SK-N-SH treated with all-trans-retinoic acid at 6 μM for 48 hours (cell line): Measurements from ENCODE around the gene IKZF5.

Source experiments
- ATAC-seq: fragments of 200-7000 bp; cut with Tn5 transposase; 3 replicates; pipeline ENCODE4 v1.9.1; 2020; ENCODE audit warnings: mild to moderate bottlenecking, moderate library complexity
- ARNTL ChIP-seq: fragments of 450-650 bp; formaldehyde crosslinking; IDR thresholded peaks from 2 replicates; pipeline ENCODE4 v1.5.0; 2020; ENCODE audit warnings: low read depth, mild to moderate bottlenecking, moderate library complexity, borderline replicate concordance
- BACH2 ChIP-seq: fragments of 250-450 bp; sonication (Bioruptor Pico); IDR thresholded peaks from 2 replicates; pipeline ENCODE4 v1.9.0; 2021; ENCODE audit warnings: mild to moderate bottlenecking, borderline replicate concordance
- CREB5 ChIP-seq: fragments of 250-450 bp; sonication (Bioruptor Pico); IDR thresholded peaks from 2 replicates; pipeline ENCODE4 v1.5.1; 2020; ENCODE audit warnings: low read depth, mild to moderate bottlenecking, moderate library complexity
- CSRNP3 ChIP-seq: fragments of 250-450 bp; sonication (Bioruptor Pico); IDR thresholded peaks from 2 replicates; pipeline ENCODE4 v1.5.1; 2021; ENCODE audit warnings: mild to moderate bottlenecking, moderate library complexity
- ESRRG ChIP-seq: fragments of 250-450 bp; sonication (Bioruptor Pico); IDR thresholded peaks from 2 replicates; pipeline ENCODE4 v1.6.1; 2021; ENCODE audit warnings: mild to moderate bottlenecking
- GLIS3 ChIP-seq: fragments of 250-450 bp; sonication (Bioruptor Pico); IDR thresholded peaks from 2 replicates; pipeline ENCODE4 v1.5.0; 2020; ENCODE audit warnings: mild to moderate bottlenecking, moderate library complexity
- ISL1 ChIP-seq: fragments of 250-450 bp; sonication (Bioruptor Pico); IDR thresholded peaks from 2 replicates; pipeline ENCODE4 v2.1.2; 2022; ENCODE audit warnings: mild to moderate bottlenecking, moderate library complexity
- OSR1 ChIP-seq: fragments of 250-450 bp; sonication (Bioruptor Pico); IDR thresholded peaks from 2 replicates; pipeline ENCODE4 v1.8.0; 2022; ENCODE audit warnings: moderate library complexity, mild to moderate bottlenecking, inconsistent platforms
- PATZ1 ChIP-seq: fragments of 250-450 bp; sonication (Bioruptor Pico); IDR thresholded peaks from 2 replicates; pipeline ENCODE4 v1.8.0; 2020; ENCODE audit warnings: mild to moderate bottlenecking, moderate library complexity, borderline replicate concordance
- POU6F1 ChIP-seq: fragments of 250-450 bp; sonication (Bioruptor Pico); IDR thresholded peaks from 2 replicates; pipeline ENCODE4 v1.8.0; 2021; ENCODE audit warnings: low read depth, mild to moderate bottlenecking, moderate library complexity, borderline replicate concordance
- PPARA ChIP-seq: fragments of 250-450 bp; sonication (Bioruptor Pico); IDR thresholded peaks from 2 replicates; pipeline ENCODE4 v1.5.0; 2020; ENCODE audit warnings: mild to moderate bottlenecking, borderline replicate concordance
- SNAI2 ChIP-seq: fragments of 250-450 bp; sonication (Bioruptor Pico); IDR thresholded peaks from 2 replicates; pipeline ENCODE4 v1.5.0; 2020; ENCODE audit warnings: mild to moderate bottlenecking, moderate library complexity
- TCF4 ChIP-seq: fragments of 250-450 bp; sonication (Bioruptor Pico); IDR thresholded peaks from 2 replicates; pipeline ENCODE4 v1.8.0; 2021; ENCODE audit warnings: mild to moderate bottlenecking, moderate library complexity, borderline replicate concordance
- TOX ChIP-seq: fragments of 250-450 bp; sonication (Bioruptor Pico); IDR thresholded peaks from 2 replicates; pipeline ENCODE4 v1.8.0; 2021; ENCODE audit warnings: mild to moderate bottlenecking, moderate library complexity, borderline replicate concordance
- TSHZ2 ChIP-seq: fragments of 250-450 bp; sonication (Bioruptor Pico); IDR thresholded peaks from 2 replicates; pipeline ENCODE4 v1.5.0; 2020; ENCODE audit warnings: mild to moderate bottlenecking, moderate library complexity
- ZC3H10 ChIP-seq: fragments of 250-450 bp; sonication (Bioruptor Pico); IDR thresholded peaks from 2 replicates; pipeline ENCODE4 v1.5.1; 2021; ENCODE audit warnings: mild to moderate bottlenecking, moderate library complexity
- ZFP30 ChIP-seq: fragments of 450-650 bp; formaldehyde crosslinking; IDR thresholded peaks from 2 replicates; pipeline ENCODE4 v1.5.0; 2022; ENCODE audit warnings: mild to moderate bottlenecking, moderate library complexity
- ZNF565 ChIP-seq: fragments of 450-650 bp; formaldehyde crosslinking; conservative IDR thresholded peaks from 2 replicates; pipeline ENCODE4 v1.5.0; 2020; ENCODE audit warnings: low read depth, mild to moderate bottlenecking, moderate library complexity
- ZNF70 ChIP-seq: fragments of 450-650 bp; formaldehyde crosslinking; IDR thresholded peaks from 2 replicates; pipeline ENCODE4 v1.5.0; 2020; ENCODE audit warnings: mild to moderate bottlenecking, moderate library complexity
- ZNF8 ChIP-seq: fragments of 450-650 bp; formaldehyde crosslinking; IDR thresholded peaks from 2 replicates; pipeline ENCODE4 v1.5.0; 2020; ENCODE audit warnings: mild to moderate bottlenecking, moderate library complexity

Gene IKZF5

GRCh38 chr10:122990278-122990677 is 18.3 kb downstream of the IKZF5 start (continued):
- no peak for TF ChIP-seq POU6F1 (CRISPR knock-in tag)
- no peak for TF ChIP-seq ARNTL (CRISPR knock-in tag)
- TF ChIP-seq TCF4 (CRISPR knock-in tag), result no peak
- no peak for TF ChIP-seq ISL1

GRCh38 chr10:122988501-122988900 is 20.1 kb downstream of the IKZF5 start:
- ATAC-seq, result no peak
- TF ChIP-seq BACH2 (CRISPR knock-in tag) (no peak), TOX (no peak), CSRNP3 (CRISPR knock-in tag) (no peak), ZNF70 (CRISPR knock-in tag) (no peak), POU6F1 (CRISPR knock-in tag) (no peak), ESRRG (CRISPR knock-in tag) (no peak), TSHZ2 (CRISPR knock-in tag) (no peak), TCF4 (CRISPR knock-in tag) (no peak), ZNF8 (CRISPR knock-in tag) (no peak), PPARA (no peak), ISL1 (no peak), GLIS3 (CRISPR knock-in tag) (no peak), PATZ1 (CRISPR knock-in tag) (no peak), ZNF565 (no peak), ZFP30 (CRISPR knock-in tag) (no peak), OSR1 (CRISPR knock-in tag) (no peak), SNAI2 (CRISPR knock-in tag) (no peak), CREB5 (no peak), ZC3H10 (CRISPR knock-in tag) (no peak), ARNTL (CRISPR knock-in tag) (no peak)

GRCh38 chr10:122986335-122986734 is 22.3 kb downstream of the IKZF5 start:
- no peak for ATAC-seq
- TF ChIP-seq ZNF565, result no peak
- no peak for TF ChIP-seq TCF4 (CRISPR knock-in tag)
- TF ChIP-seq TOX, result no peak
- no peak for TF ChIP-seq ZNF70 (CRISPR knock-in tag)
- no peak for TF ChIP-seq PPARA
- no peak for TF ChIP-seq TSHZ2 (CRISPR knock-in tag)
- TF ChIP-seq PATZ1 (CRISPR knock-in tag), result no peak
- no peak for TF ChIP-seq GLIS3 (CRISPR knock-in tag)
